ENCODE results near the gene CNTRL.
"Not testable (repeated sequence)": the region's sequence is repeated elsewhere in the genome, so short reads cannot be mapped to it uniquely, and the experiment has no call there.

The CNTRL gene

DNA sequence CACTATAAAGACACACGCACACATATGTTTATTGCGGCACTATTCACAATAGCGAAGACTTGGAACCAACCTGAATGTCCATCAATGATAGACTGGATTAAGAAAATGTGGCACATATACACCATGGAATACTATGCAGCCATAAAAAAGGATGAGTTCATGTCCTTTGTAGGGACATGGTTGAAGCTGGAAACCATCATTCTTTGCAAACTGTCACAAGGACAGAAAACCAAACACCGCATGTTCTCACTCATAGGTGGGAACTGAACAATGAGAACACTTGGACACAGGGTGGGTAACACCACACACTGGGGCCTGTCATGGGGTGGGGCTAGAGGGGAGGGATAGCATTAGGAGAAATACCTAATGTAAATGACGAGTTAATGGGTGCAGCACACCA, 29.3 kb downstream of the CNTRL start:
- H3K4me1 Mint-ChIP-seq (ENCODE audit: low read depth) = peaks cover 19% of the 10 kb centered on the region
- peaks cover 30% of the 10 kb centered on the region for H3K36me3 Mint-ChIP-seq
- not testable (repeated sequence) for H3K27ac Mint-ChIP-seq; H3K9me3 Mint-ChIP-seq (ENCODE audit: low read depth); H3K4me3 Mint-ChIP-seq; H3K27me3 Mint-ChIP-seq

DNA sequence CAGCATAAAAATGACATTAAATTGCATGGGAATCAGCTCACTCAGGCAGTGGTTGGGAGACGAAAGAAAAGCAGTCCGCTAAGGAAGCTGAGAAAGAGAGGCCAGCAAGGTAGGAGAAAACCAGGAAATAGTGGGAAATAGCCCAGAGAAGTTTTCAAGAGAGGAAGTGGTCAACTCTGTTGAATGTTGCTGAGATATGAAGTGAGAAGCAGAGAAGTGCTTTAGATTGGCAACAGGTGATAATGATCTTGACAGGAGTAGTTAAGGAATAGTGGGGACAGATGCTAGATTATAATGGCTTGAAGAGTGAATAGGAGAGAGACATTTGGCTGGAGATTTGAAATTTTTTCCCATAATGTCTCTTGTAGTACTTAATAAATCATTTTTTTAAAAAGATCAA, 30.8 kb downstream of the CNTRL start:
- peak overlapping the region; percentile 72 for H3K27ac Mint-ChIP-seq
- H3K36me3 Mint-ChIP-seq = peaks cover 16% of the 10 kb centered on the region
- H3K4me1 Mint-ChIP-seq (ENCODE audit: low read depth) = peaks cover 19% of the 10 kb centered on the region
- no peak overlapping the region for H3K4me3 Mint-ChIP-seq
- H3K9me3 Mint-ChIP-seq (ENCODE audit: low read depth) = peaks cover 7% of the 10 kb centered on the region
- no peaks in the 10 kb centered on the region for H3K27me3 Mint-ChIP-seq

DNA sequence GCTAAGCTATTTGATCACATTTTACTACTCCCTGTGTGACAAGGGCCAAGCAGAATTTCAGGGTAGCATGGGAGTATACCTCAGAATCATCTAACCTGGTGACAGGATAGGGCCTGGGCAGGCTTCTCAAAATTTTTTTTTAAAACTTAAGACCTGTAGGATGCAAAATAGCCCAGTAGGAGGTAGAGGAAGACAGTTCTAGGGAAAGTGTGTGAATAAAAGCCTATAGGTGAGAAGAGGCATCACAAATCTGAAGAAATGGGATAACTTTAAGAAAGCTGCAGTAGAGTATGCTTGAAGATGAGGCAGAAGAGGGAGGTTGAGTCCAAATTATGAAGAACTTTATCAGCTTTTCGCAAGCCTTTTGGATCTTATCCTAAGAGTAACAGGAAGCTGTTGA, 32.3 kb downstream of the CNTRL start:
- Mint-ChIP-seq H3K27ac (no peak overlapping the region), H3K4me1 (ENCODE audit: low read depth) (peaks cover 19% of the 10 kb centered on the region), H3K27me3 (no peaks in the 10 kb centered on the region), H3K36me3 (peaks cover 5% of the 10 kb centered on the region), H3K4me3 (no peak overlapping the region), H3K9me3 (ENCODE audit: low read depth) (no peaks in the 10 kb centered on the region)

DNA sequence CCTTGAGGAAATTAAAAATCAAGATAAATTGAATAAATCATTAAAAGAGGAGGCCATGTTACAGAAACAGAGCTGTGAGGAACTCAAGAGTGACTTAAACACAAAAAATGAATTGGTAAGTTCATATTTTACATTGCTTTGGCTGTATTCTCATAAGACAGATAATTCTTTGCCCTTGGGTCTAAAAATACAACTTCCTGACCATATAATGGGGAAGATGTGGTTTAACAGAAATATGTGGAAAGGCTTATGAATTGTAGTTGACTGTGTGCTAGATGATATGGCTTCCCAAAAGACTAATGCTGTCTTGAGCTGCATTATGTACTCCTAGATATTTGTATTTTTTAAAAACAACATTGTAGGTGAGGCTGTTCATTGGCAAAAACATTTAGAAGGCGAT, 33.1 kb downstream of the CNTRL start:
- no peak overlapping the region for H3K27ac Mint-ChIP-seq
- peaks cover 4% of the 10 kb centered on the region for H3K36me3 Mint-ChIP-seq
- no peaks in the 10 kb centered on the region for H3K27me3 Mint-ChIP-seq
- no peaks in the 10 kb centered on the region for H3K9me3 Mint-ChIP-seq (ENCODE audit: low read depth)
- H3K4me1 Mint-ChIP-seq (ENCODE audit: low read depth) = peaks cover 19% of the 10 kb centered on the region
- H3K4me3 Mint-ChIP-seq = no peak overlapping the region

DNA sequence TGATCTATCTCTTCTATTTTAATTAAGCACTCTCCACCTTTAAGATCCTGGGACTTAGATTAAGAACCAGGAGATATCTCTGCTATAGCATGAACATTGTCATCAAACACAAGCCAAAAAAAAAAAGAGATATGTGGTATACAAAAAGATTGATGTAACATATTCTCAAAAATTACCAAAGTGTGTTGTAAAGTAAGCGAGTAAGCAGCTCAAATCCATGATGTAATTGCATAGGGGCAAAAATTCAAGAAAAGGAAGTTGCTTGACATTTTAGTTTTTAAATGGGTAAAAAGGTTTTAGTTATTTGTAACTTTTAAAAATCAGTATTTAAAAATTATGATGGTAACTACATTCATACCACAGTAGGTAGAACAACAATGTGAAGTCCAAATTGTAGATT, 40.7 kb downstream of the CNTRL start:
- no peaks in the 10 kb centered on the region for H3K27me3 Mint-ChIP-seq
- H3K9me3 Mint-ChIP-seq (ENCODE audit: low read depth) = no peaks in the 10 kb centered on the region
- H3K4me1 Mint-ChIP-seq (ENCODE audit: low read depth) = peaks cover 9% of the 10 kb centered on the region
- H3K36me3 Mint-ChIP-seq = peaks cover 3% of the 10 kb centered on the region
- no peak overlapping the region for H3K27ac Mint-ChIP-seq
- no peak overlapping the region for H3K4me3 Mint-ChIP-seq

DNA sequence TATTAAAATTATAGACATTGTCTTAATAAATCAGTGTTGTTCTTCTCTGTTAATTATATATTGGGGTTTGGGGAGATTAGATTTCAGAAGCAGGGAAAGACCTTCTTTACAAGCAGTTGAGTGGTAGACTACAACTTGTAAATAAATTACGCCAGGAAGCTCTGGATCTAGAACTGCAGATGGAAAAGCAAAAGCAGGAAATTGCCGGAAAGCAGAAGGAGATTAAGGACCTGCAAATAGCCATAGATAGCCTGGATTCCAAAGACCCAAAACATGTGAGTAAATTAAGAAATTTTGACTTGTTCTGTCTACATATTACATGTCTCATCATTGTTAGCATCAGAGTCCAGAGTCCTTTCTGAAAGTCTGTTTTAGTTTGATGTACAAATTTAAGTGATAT, 43.5 kb downstream of the CNTRL start:
- H3K4me1 Mint-ChIP-seq (ENCODE audit: low read depth) = peaks cover 33% of the 10 kb centered on the region
- H3K36me3 Mint-ChIP-seq = peaks cover 2% of the 10 kb centered on the region
- peak overlapping the region; percentile 50 for H3K27ac Mint-ChIP-seq
- H3K4me3 Mint-ChIP-seq = no peak overlapping the region
- H3K27me3 Mint-ChIP-seq = no peaks in the 10 kb centered on the region
- H3K9me3 Mint-ChIP-seq (ENCODE audit: low read depth) = no peaks in the 10 kb centered on the region

DNA sequence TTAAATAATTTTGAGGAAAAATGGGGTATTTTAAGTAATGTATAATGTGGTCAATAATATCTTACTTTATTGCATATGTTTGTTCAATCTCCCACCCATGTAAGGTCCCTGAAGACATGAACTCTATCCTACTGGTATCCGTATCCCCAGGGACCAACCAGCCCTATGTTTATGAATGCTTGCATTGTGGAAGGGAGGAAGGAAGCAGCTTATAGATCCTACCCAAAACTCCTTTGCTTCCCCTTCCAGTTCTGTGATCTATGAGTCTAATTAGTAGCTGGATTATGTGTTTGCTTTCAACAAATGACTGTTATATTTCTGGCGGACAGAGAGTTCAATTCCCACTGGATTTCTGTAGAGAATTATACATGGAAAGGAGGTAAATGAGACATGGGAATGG, 45.6 kb downstream of the CNTRL start:
- Mint-ChIP-seq H3K27me3 (no peaks in the 10 kb centered on the region), H3K9me3 (ENCODE audit: low read depth) (no peaks in the 10 kb centered on the region), H3K4me3 (peak overlapping the region; percentile 8), H3K4me1 (ENCODE audit: low read depth) (peaks cover 48% of the 10 kb centered on the region), H3K36me3 (peaks cover 5% of the 10 kb centered on the region), H3K27ac (peak overlapping the region; percentile 62)

DNA sequence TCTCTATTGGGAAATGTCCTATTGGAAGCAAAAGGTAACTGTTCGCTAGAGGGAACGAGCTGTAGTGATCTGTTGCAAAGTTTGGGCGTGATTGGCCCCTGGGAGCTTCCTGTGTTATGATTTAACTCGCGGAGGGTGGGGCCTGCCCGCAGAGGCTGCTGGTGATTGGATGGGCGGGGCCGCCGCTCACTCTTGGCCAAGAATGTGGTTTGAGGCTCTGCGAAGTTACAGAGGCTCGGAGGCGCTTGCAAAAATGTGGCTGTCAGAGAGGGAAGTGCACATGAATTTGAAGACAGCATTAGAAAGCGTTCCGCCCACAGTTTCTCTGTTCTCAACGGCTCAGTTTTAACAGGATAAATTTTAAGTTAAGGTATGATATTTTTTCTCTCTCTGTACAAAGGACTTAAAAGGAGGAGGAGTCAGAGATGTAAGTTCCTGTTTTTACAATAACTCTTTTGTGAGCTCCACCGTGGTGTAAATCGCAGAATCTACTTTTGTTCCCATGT, 46.9 kb downstream of the CNTRL start:
- Mint-ChIP-seq H3K36me3 (peaks cover 5% of the 10 kb centered on the region), H3K4me1 (ENCODE audit: low read depth) (peaks cover 55% of the 10 kb centered on the region), H3K27me3 (no peaks in the 10 kb centered on the region), H3K27ac (peak overlapping the region; percentile 94), H3K9me3 (ENCODE audit: low read depth) (no peaks in the 10 kb centered on the region), H3K4me3 (peak overlapping the region; percentile 86)

DNA sequence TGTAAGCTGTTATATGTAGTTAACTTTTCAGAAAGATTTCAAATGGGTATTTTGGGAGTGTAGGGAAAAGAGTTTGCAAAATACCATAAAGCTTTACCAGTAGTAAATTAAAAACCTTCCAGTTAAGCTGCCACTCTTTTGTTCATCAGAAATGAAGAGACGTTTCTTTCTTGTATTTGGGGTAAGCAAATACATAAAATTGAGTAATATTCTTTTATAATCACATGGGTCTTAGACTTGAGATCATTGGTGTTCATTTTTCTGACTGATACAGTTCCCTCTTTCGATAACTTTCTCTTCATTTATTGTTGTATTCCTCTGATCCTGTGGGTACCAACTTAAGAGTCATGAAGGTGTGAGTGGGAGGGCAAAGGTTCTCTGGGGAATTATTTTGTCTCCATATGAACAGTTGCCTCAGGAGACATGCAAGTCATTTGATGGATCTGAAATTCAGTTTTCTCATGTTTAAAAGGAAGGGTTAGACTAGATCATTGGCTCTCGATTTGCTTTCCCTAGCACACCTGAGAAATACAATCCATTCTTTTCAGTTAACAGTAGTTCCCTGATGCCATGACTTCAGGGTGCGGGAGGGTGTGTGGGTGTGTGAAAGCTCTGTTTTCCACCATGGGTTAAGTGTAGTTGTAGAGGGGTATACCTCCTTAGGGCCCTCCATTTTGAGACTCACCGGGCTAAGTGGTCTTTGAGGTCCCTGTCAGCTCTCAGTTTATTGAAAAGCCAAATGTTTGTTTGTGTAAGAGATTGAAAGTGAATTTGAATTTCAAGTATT, 47.7 kb downstream of the CNTRL start:
- Mint-ChIP-seq H3K9me3 (ENCODE audit: low read depth) (no peaks in the 10 kb centered on the region), H3K27ac (peak overlapping the region; percentile 94), H3K4me3 (peak overlapping the region; percentile 86), H3K36me3 (peaks cover 10% of the 10 kb centered on the region), H3K27me3 (no peaks in the 10 kb centered on the region), H3K4me1 (ENCODE audit: low read depth) (peaks cover 60% of the 10 kb centered on the region)

DNA sequence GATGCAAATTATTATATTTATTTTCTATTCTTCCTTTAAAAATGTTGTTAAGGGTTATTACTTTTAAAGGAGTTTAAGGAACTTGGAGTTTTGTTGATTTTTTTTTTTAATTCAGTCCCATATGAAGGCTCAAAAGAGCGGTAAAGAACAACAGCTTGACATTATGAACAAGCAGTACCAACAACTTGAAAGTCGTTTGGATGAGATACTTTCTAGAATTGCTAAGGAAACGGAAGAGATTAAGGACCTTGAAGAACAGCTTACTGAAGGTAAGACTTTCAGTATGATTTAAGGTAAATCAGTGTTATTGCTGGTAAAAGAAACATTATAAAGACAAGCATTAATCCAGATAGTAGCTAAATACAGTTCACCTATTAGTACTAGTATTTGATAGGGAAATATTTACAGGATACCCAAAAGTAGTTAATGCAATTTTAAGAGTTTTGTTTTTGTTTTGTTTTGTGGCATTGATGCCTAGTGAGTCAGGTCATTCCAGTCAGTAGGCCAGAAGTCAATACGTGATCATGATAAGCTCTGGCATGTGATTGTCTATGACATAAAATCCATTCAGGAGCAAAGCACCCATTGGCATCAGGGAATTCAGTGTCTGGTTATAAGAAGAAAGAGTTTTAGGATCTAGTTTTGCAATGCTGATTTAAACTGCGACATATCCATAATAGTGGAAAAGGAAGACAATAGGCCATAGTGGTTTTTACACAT, 49.2 kb downstream of the CNTRL start:
- Mint-ChIP-seq H3K4me1 (ENCODE audit: low read depth) (peaks cover 72% of the 10 kb centered on the region), H3K9me3 (ENCODE audit: low read depth) (peaks cover 2% of the 10 kb centered on the region), H3K36me3 (peaks cover 18% of the 10 kb centered on the region), H3K27me3 (no peaks in the 10 kb centered on the region), H3K27ac (peak overlapping the region; percentile 69), H3K4me3 (peak overlapping the region; percentile 56)

DNA sequence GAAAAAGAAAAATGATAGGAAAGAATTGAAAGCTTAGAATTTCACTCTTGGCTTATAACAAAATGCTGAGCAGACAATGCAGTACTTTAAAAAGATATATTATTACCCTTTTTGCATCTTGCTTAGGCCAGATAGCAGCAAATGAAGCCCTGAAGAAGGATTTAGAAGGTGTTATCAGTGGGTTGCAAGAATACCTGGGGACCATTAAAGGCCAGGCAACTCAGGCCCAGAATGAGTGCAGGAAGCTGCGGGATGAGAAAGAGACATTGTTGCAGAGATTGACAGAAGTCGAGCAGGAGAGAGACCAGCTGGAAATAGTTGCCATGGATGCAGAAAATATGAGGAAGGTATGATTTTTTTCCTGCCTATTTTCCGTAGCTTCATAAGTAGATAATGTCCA, 50.8 kb downstream of the CNTRL start:
- no peak overlapping the region for H3K27ac Mint-ChIP-seq
- H3K4me3 Mint-ChIP-seq = peak overlapping the region; percentile 0
- peaks cover 80% of the 10 kb centered on the region for H3K4me1 Mint-ChIP-seq (ENCODE audit: low read depth)
- no peaks in the 10 kb centered on the region for H3K27me3 Mint-ChIP-seq
- H3K9me3 Mint-ChIP-seq (ENCODE audit: low read depth) = peaks cover 8% of the 10 kb centered on the region
- H3K36me3 Mint-ChIP-seq = peaks cover 32% of the 10 kb centered on the region

DNA sequence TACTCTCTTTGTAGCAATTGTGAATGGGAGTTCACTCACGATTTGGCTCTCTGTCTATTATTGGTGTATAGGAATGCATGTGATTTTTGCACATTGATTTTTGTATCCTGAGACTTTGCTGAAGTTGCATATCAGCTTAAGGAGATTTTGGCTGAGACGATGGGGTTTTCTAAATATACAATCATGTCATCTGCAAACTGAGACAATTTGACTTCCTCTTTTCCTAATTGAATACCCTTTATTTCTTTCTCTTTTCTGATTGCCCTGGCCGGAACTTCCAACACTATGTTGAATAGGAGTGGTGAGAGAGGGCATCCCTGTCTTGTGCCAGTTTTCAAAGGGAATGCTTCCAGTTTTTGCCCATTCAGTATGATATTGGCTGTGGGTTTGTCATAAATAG, 54.6 kb downstream of the CNTRL start:
- Mint-ChIP-seq H3K4me3 (peak overlapping the region; percentile 1), H3K36me3 (peaks cover 49% of the 10 kb centered on the region), H3K27ac (peak overlapping the region; percentile 38), H3K4me1 (ENCODE audit: low read depth) (peaks cover 80% of the 10 kb centered on the region)
- not testable (repeated sequence) for H3K27me3 Mint-ChIP-seq; H3K9me3 Mint-ChIP-seq (ENCODE audit: low read depth)

DNA sequence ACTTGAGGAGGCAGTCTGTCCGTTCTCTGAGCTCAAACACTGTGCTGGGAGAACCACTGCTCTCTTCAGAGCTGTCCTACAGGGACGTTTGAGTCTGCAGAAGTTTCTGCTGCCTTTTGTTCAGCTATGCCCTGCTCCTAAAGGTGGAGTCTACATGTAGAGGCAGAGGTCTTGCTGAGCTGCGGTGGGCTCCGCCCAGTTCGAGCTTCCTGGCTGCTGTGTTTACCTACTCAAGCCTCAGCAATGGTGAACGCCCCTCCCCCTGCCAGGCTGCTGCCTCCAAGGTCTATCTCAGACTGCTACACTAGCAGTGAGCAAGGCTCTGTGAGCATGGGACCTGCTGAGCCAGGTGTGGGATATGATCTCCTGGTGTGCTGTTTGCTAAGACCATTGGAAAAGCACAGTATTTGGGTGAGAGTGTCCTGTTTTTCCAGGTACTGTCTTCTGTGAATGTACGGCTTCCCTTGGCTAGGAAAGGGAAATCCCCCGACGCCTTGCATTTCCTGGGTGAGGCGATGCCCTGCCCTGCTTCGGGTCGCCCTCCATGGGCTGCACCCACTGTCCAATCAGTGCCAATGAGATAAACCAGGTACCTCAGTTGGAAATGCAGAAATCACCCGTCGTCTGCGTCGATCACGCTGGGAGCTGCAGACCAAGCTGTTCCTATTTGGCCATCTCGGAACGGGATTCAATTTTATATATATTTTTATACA, 58.5 kb downstream of the CNTRL start:
- H3K27ac Mint-ChIP-seq = peak overlapping the region; percentile 85
- H3K4me1 Mint-ChIP-seq (ENCODE audit: low read depth) = peaks cover 73% of the 10 kb centered on the region
- H3K36me3 Mint-ChIP-seq = peaks cover 44% of the 10 kb centered on the region
- peaks cover 10% of the 10 kb centered on the region for H3K9me3 Mint-ChIP-seq (ENCODE audit: low read depth)
- peak overlapping the region; percentile 65 for H3K4me3 Mint-ChIP-seq
- no peaks in the 10 kb centered on the region for H3K27me3 Mint-ChIP-seq

DNA sequence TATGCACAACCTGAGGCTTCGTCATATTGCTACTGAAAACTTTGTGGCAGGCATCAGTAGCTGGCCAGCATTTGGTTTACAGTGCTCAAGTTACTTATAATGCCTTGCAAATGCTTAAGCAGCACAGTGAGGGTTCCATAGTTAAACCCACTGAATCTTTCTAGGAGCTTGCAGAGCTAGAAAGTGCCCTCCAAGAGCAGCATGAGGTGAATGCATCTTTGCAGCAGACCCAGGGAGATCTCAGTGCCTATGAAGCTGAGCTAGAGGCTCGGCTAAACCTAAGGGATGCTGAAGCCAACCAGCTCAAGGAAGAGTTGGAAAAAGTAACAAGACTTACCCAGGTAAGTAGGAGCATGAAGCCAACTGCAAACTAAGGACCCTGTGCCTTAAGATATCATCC, 60.9 kb downstream of the CNTRL start:
- no peaks in the 10 kb centered on the region for H3K27me3 Mint-ChIP-seq
- peaks cover 1% of the 10 kb centered on the region for H3K9me3 Mint-ChIP-seq (ENCODE audit: low read depth)
- no peak overlapping the region for H3K27ac Mint-ChIP-seq
- H3K4me1 Mint-ChIP-seq (ENCODE audit: low read depth) = peaks cover 50% of the 10 kb centered on the region
- peaks cover 29% of the 10 kb centered on the region for H3K36me3 Mint-ChIP-seq
- H3K4me3 Mint-ChIP-seq = no peak overlapping the region

DNA sequence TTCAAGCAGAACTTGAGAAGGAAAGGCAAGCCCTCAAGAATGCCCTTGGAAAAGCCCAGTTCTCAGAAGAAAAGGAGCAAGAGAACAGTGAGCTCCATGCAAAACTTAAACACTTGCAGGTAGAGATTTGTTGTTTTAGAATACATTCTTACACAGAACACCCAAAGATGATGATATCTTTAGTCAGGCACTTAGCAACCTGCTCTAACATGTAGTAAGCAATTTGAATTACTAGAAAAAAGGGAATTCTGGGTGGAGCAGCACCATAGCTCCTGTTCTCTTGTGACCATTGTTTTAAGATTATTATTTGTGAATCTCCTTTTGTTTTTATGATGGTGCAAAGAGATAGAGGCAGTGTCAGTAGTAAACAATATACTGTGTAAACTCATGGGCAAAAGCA, 63.8 kb downstream of the CNTRL start:
- H3K27ac Mint-ChIP-seq = peak overlapping the region; percentile 61
- peaks cover 21% of the 10 kb centered on the region for H3K4me1 Mint-ChIP-seq (ENCODE audit: low read depth)
- H3K4me3 Mint-ChIP-seq = no peak overlapping the region
- H3K9me3 Mint-ChIP-seq (ENCODE audit: low read depth) = no peaks in the 10 kb centered on the region
- H3K27me3 Mint-ChIP-seq = no peaks in the 10 kb centered on the region
- H3K36me3 Mint-ChIP-seq = peaks cover 29% of the 10 kb centered on the region
